Measurements from ENCODE around the gene FXR2.
A peak's percentile ranks its signal among the peaks of the same experiment; 100 is the strongest.
"Not testable (repeated sequence)": the region's sequence is repeated elsewhere in the genome, so short reads cannot be mapped to it uniquely, and the experiment has no call there.

FXR2 gene

DNA sequence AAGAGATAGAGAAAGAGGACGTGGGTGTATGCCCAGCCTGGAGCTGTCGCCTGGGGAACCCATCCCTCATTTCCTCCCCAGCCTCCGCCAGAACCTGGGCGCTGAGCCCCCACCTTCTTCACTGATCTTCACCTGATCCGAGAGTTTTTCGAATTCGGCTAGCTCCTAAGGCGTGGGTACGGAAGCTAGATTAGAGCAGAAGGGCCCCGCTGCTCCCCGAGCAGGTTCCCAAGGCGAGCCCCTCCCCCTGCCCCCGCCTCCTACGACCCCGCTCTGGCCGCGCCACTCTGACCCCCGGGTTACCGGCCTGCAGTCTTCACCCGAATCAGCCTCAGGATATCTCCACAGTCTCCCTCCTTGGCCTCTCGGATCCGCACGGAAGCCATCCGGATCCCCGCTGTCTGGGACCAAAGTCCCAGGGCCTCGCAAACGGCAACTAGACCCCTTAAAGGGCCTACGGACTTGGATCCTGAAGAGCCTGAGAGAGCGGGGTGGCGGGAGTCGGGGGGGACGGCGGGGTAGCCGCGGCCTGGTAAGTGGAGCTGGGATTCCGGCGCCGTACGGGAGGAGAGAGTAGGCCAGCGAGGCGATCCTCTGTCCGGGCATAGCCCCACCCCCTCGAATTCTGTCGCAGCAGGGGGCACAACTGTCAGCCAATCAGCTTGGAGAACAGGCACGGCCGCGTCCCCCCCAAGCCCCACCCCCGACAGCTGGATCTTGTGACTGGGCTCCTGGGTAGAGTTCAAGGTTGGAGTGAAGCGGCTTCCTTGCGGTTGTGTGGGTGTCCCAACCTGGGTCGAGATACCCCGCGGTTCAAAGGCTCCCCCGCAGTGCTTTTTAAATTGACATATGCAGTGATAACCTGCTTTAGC, 12.8 kb upstream of the FXR2 start, which contains the start of gene SAT2:
Gene SAT2, minus strand, starts transcription at position 572 of the 872 bp plus-strand sequence. Its CDS starts 186 bp downstream, at position 386.
- peak; percentile 98 for DNase-seq (ENCODE audit: low spot score)

DNA sequence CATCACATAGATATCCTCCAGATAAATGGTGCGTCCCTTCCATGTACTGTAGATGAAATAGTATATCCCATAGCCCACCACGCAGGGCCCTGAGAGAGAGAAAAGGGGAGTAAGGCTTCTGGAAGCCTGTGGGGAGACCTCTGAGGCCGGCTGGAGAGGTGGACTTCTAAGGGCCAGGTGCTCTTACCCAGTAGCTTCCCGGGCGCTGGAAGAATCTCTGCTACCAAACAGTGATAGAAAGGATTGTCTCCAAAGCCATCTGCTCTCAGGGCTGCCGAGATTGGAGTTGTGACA, 12.2 kb upstream of the FXR2 start:
- DNase-seq (ENCODE audit: low spot score): no peak

DNA sequence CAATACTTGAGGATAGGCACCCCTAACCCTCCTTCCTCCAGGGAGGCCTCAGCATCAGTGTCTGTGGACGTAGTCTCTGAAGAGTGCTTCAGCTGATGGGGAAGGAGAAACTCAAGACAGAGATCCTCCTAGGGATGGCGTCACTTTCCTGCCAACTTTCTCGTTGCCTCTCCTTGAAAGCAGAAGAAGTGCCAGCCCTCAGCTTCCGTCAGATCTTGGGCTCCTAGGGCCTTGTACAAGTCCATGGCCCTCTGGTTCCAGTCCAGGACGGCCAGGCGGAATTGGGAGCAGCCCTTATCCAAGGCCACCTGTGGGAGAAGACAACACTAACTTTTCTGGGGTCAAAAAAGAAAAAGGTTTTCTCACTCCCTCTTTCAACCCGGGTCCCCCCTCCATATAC, 11.6 kb upstream of the FXR2 start:
- DNase-seq (ENCODE audit: low spot score): no peak

DNA sequence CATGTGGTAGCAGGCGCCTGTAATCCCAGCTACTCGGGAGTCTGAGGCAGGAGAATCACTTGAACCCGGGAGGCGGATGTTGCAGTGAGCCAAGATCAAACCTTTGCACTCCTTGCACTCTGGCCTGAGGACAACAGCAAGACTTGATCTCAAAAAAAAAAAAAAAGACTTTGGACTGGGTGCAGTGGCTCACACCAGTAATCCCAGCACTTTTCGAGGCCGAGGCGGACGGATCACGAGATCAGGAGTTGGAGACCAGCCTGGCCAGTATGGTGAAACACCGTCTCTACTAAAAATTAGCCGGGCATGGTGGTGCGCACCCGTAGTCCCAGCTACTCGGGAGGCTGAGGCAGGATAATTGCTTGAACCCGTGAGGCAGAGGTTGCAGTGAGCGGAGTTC, 11.1 kb upstream of the FXR2 start:
- DNase-seq (ENCODE audit: low spot score): not testable (repeated sequence)

DNA sequence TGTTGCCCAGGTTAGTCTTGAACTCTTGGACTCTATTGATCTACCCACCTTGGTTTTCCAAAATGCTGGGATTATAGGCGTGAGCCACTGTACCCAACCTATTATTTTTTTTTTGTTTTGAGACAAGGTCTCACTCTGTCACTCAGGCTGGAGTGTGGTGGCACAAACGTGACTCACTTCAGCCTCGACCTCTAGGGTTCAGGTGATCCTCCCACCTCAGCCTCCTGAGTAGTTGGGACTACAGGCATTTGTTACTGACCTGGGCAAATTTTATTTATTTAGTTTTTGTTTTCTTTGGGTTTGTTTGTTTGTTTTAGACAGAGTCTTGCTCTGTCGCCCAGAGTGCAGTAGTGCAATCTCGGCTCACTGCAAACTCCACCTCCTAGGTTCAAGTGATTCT, 9.0 kb upstream of the FXR2 start:
- DNase-seq (ENCODE audit: low spot score): no peak

DNA sequence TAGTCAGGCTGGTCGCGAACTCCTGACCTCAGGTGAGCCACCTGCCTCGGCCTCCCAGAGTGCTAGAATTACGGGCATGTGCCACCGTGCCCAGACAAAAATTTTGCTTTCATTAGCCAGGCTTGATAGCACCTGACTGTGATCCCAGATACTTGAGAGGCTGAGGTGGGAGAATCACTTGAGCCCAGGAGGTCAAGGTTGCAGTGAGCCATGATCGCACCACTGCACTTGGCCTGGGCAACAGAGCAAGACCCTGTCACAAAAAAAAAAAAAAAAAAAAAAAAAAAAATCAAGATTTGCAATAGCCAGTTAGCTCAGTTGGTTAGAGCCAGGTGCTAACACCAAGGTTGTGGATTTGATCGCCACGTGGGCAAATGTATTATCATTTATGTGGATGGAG, 6.1 kb upstream of the FXR2 start:
- DNase-seq (ENCODE audit: low spot score): no peak

DNA sequence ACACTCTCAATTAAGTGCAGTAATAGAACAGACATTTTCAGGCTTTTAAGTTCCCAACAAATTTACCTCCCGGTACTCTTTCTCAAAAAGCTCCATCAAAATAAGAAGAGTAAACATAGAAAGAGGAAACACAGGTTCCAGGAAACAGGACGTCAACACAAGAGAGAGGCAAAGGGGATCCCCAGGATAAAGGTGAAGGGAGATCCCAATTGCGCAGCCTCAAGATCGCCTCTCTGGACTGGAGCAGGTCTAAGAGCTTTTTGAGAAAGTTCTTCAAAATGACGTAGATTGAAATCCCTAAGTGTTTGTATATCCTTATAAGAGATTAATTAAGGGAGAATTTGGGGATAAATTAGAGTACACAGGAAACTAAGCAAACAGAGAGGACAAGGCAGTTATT, 3.9 kb upstream of the FXR2 start:
- DNase-seq (ENCODE audit: low spot score): no peak

DNA sequence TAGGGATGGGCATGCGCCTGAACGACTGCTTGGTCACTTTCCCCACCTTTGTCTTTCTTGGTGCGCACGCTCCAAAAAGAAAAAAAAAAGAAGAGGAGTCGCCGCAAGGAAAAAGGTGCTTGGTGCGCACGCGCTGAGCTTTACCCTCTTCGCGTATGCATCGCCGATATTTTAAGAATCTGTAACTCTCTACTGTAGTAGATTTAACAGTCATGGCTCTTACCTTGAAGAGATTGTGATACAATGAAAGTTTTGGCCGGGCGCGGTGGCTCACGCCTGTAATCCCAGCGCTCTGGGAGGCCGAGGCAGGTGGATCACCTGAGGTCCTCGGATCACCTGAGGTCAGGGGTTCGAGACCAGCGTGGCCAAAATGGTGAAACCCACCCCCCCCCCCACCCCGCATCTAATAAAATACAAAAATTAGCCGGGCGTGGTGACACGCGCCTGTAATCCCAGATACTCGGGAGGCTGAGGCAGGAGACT, 609 bp upstream of the FXR2 start:
- DNase-seq (ENCODE audit: low spot score): no peak

DNA sequence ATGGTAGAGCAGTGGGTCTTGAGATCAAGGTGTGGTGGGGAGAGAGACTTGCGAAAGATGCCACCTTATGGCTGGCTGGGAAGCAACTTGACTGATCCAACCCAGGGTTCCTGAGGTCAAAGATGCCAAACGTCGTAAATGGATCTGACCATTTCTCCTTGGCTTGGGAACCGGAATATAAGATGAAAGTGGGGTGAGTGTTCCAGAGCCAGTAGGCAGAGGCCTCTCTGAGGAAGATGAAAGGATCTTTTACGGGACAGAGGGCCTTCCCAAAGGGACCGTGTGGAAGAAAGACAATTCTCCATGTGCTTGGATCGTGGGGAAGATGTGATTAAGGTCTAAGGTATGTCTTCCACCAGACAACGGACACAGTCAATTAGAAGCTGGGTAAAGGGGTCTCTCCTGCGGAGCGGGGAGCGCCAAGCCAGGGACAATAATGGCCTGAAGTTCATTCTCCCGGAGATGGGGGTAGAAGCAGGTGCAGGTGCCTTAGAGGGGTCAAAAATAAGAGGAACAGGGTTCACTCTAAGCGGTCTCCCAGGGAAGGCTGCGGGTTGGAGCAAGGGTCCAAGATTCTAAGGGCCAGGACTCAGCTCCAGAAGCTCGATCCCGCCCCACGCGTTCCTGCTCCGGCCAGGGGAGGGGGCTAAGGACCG, 800 bp downstream of the FXR2 start:
- no peak for DNase-seq (ENCODE audit: low spot score)

DNA sequence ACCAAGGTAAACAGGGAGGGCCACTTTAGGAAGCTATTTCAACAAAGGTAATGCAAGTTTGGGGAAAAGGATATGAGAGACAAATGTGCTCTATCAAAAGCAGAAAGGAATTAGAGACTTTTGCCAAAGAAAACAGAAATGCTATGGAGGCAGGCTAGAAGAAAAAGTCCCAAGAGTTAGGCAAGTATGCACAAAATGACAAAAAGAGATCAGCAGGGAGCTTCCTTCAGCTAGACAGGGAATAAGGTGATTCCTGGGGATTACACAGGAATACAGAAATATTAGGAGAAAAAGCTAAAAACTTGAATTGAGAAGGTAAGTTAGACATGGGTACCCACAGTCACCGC, 2.4 kb downstream of the FXR2 start:
- DNase-seq (ENCODE audit: low spot score): no peak

DNA sequence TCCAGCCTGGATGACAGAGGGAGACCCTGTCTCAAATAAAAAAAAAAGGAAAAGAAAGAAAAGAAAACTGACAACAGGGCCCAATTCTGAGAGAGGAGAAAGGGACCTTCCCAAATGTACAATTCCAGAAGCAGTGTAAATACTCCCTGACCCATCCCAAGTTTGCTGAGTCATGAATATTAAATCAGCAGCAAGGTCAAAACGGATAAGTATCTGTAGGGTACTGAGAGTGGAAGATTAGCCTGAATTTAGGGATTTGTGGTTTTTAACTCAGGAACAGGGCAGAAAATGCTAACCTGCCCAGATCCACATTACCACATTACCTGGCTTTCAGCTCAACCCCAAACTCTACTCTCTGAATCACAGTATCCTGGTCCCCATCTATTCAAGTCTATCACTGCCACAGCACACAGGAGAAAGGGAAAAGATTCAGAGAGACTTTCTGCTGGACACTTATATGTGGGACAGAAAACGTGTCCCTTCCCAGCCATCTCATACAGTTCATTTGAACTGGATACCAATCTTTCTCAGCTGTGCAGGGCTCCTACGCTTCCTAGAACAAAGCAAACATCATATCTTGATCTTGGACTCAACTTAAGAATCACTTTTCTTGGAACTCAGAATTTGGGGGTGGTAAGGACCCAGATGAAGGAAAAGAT, 2.9 kb downstream of the FXR2 start:
- no peak for DNase-seq (ENCODE audit: low spot score)

DNA sequence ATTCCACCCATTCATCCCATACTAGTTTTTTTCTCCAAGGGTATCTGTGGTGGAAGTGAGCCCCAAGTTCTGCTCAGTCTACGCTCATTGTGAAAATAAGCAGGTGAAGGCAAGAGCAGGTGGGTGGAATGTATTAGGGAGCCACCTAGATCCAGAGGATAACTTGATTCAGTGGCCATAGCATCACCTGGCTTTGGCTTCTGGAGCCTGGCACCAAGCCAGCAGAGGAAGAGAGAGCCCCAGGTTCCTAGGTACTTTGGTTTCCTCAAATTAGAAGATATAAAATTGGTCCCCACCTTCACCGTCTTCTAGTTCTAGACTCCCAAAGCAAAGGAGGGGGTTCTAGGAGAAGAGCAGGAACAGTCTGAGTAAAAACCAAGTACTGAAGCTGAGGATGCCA, 4.1 kb downstream of the FXR2 start:
- no peak for DNase-seq (ENCODE audit: low spot score)

DNA sequence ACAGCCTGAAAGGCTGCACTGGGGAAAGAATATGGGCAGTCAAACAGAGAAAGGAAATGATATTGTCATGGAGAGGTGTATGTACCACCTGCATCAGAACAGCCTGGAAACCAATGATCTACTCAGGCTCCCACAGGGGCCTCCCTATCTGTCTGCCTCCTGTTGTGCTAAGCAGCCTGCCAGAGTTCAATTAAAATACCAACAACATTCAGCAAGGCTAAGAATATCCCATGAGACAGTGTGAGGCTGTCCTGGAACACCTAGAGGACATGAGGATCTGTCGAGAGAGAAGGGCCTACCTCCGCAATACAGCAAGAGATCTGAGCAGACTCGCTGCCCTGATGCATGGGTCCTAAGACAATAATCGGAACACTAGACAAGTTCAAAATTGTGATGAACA, 8.4 kb downstream of the FXR2 start:
- no peak for DNase-seq (ENCODE audit: low spot score)

DNA sequence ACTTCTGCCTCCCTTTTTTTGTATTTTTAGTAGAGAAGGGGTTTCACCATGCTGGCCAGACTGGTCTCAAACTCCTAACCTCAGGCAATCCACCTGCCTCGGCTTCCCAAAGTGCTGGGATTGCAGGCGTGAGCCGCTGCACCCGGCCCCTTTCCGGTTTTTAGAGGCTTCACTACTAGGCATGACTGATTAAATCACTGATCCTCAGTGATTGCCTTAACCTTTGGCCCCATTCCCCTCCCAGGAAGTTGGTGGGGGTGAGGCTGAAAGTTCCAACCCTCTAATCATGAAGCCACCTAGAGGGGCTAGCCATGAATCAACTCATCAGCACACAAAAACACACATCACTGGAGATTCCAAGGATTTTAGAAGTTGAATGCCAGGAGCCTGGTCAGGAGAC, 17.1 kb downstream of the FXR2 start:
- not testable (repeated sequence) for DNase-seq (ENCODE audit: low spot score)

DNA sequence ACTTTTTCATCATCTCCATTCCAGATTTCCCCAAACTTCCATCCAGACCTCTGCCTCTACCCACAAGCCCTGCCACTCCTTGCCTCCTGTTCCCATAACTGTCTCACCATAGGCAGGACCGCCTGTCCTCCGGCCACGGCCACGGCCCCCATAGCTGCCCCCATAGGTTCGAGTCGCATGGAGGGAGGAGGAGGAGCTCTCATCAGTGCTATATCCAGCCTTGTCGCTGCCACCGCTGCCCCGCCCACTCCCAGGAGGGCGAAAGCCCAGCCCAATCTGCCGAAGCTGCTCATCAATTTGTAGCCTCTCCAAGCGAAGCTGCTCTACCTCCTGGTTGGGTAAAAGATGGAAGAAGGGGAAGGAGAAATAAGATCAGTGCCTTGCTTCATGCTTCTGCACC, 21.4 kb downstream of the FXR2 start:
- DNase-seq (ENCODE audit: low spot score): no peak

DNA sequence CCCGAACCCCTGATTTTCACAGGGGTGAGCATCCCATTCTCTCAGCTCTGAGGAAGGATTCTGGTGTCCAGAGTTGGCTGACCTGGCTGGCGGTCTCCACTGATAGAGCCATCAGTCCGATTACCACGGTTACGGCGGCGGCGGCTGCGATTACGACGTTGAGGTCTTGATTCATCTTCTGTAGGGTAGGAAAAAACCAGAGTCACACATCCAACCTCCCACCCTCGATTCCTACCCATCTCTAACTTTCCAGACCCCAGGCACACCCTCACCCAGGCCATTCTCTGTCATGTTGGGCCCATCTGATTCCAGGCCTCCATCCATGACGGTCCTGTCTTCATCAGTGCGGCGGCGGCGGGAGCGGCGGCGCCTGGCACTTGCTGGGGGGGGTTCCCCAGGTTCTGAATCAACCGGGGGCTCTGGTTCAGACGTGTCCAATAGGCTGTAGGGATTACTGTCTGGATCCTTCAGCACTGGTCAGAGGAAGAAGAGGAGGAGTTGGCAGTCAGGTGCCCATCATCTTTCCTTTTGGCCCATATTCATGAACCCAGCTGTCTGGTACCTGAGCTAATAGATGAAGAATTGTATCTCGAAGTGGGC, 22.2 kb downstream of the FXR2 start:
- DNase-seq (ENCODE audit: low spot score): no peak

DNA sequence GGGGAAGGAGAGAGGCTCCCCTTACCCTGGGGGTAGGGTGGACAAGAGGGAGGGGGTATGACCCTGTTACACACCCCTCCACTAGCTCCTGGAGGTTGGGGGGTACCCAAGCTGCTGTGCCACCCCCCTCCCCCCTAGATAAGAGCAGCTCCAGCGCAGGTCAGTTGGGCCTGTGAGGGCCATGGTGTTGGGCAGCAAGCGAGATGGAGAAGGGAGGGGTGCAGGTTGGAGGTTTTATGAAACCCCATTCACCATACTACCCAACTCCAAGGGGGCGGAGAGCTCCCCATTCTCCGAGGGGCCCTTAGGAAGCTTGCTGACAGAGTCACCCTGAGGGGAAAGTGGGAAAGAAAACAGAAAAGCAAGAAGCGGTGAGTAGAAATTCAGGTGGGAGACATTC, 23.1 kb downstream of the FXR2 start:
- no peak for DNase-seq (ENCODE audit: low spot score)

DNA sequence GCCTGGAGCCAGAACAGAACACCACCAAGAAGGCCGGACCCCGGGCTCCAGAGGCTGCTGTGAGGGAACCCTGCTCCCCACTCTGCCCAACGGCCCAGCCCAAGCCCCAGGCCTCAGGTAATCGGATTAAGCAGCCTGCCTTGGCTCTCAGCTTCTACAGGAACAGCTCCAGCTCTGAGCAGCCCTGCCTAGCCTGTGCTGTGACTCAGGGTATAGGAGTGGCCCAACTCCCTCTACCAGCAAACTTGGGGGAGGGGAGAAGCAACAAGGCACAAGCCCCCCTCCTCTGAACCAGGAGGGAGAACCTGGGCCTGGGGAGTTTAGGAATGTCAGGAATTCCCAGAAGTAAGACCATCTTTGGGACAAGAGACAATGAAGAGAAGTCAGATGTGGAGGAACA, 24.0 kb downstream of the FXR2 start:
- DNase-seq (ENCODE audit: low spot score): peak; percentile 78

DNA sequence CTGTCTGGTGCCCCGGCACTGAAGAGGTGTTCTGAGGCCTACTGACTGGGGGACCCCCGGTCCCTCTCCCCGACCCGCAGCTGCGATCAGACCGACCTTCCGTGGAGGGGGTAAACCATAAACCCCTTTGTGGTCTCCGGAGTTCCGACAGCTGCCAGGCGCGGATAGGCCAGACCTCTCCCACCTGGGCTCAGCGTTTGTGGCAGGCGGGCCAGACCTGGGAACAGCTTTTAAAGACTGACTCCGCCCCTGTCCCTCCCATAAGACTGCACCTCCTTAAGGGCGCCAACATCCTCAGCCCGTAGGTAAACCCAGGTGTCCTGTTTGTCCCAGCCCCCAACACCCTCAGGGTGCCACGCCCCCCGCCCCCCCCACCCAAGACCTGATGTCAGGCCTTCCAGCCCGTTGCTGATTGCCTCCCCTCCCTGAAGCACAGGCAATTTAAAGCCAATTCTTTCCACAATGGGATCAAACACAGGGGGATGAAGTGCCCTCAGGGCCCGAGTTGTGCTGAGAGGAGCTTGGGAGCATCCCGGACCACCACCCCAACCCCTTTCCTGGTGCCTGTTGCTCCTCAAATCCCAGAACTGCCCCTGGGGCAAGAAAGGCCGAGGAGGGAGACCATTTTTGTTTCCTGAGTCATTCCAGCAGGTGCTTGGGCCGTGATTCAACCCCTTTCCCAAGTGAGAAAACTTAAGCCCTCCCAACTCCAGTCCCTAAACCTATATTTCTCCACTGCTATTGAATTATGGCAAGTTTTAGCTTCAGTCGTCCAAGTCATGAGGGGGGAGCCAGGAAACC, 24.6 kb downstream of the FXR2 start, which contains the start of gene SOX15:
Gene SOX15, minus strand, starts transcription at position 204 of the 801 bp plus-strand sequence. CDS start 418 bp downstream, outside the sequence.
- peak; percentile 65 for DNase-seq (ENCODE audit: low spot score)

DNA sequence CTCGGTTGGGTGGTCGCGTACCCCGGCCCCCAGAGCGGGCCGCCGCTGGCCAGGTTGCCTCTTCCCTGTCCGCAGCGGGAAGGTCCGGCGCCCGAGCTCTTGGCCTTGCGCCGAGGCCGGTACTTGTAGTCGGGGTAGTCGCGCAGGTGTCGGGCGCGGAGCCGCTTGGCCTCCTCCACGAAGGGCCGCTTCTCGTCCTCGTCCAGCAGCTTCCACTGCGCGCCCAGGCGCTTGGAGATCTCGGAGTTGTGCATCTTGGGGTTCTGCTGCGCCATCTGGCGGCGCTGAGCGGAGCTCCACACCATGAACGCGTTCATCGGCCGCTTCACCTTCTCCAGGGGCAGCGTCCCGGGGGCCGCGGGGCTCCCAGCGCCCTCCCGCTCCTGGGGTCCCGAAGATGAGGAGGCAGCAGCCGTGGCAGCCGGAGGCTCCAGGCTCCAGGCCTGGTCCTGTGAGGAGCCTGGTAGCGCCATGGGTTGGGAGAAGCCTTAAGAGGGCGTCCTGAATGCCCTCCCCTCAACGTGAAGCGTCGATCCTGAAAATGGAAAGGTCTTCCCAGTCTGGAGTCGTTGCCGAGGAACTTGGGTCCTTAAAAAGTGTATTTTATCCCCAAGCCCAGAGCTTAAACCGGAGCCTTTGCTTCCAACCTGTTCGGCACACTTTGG, 25.4 kb downstream of the FXR2 start:
- DNase-seq (ENCODE audit: low spot score): peak; percentile 88

DNA sequence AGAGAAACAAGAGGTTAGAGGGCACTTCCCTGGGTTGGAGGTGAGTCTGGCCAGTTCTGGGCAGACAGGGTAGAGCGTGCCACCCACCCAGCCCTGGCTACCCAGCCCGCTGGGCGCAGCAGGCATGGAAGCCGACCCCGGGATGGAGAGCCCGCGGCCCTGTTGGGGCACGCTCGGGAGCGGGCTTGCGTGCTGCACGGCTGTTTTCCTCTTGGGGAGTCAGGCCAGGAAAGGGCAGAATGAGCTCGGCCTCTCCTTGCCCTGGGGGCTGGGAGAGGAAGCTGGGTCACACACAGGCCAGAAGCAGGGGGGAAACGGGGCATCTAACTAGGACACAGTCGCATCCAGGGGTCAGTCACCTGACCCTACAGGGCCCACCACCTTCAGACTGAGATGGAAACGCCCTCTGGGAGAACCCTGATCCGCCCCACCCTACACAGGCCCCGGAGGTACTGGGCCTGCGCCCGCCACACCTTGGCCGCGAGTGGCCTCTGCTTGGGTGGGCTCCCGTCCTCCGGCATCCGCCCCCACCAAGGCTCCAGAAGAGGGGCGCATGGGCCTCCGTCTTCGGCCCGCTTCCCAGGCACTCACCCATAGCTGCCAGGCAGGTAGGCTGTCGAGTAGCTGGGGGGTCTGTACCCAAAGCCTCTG, 26.0 kb downstream of the FXR2 start:
- peak; percentile 33 for DNase-seq (ENCODE audit: low spot score)

Data from iPS-NIHi11 (cell line).